Suprapubic skin (tissue), 4 donors: ENCODE measurements around the gene SLC9A9. TPM values are rescaled to one million over a fixed set of nuclear protein-coding genes. Genes with fewer than 3 reads are reported as not detected.

Experiments
- DNase-seq, 2 donors: peaks; one replicate each; pipeline ENCODE4 v3.0.0-alpha.2; 2019; ENCODE audit warnings: low spot score in 2 of 2
- H3K27ac ChIP-seq: fragments of 200-600 bp; sonication (generic); one replicate; pipeline ENCODE4 v1.5.1; 2019
- H3K27me3 ChIP-seq: fragments of 200-600 bp; sonication (generic); one replicate; pipeline ENCODE4 v1.5.1; 2019
- H3K36me3 ChIP-seq: fragments of 200-600 bp; sonication (generic); one replicate; pipeline ENCODE4 v1.5.1; 2019
- H3K4me1 ChIP-seq: fragments of 200-600 bp; sonication (generic); one replicate; pipeline ENCODE4 v1.5.1; 2019
- H3K4me3 ChIP-seq: fragments of 200-600 bp; sonication (generic); one replicate; pipeline ENCODE4 v1.5.1; 2019; ENCODE audit warnings: mild to moderate bottlenecking
- H3K9me3 ChIP-seq: fragments of 200-600 bp; sonication (generic); one replicate; pipeline ENCODE4 v1.5.1; 2019
- EP300 ChIP-seq: sonication (generic); formaldehyde crosslinking; IDR thresholded peaks from one replicate; pipeline ENCODE4 v1.6.1; 2017; ENCODE audit warnings: antibody characterized with exemption
- POLR2A ChIP-seq, 2 donors: fragments of 450-650 bp; IDR thresholded peaks; one replicate each; pipeline ENCODE4 v1.6.1; 2017; ENCODE audit warnings: antibody characterized with exemption in 2 of 2, mild to moderate bottlenecking in 2 of 2, moderate library complexity in 2 of 2
- POLR2AphosphoS5 ChIP-seq, 3 donors: sonication (generic); formaldehyde crosslinking; IDR thresholded peaks; one replicate each; pipeline ENCODE4 v1.6.1; 2017; ENCODE audit warnings: antibody characterized with exemption in 3 of 3
- WGBS: methylation state at CpG from one replicate; pipeline ENCODE4 v1.1.5; 2018; 5-methylcytosine and 5-hydroxymethylcytosine counted together
- total RNA-seq, 4 donors: library from RNA; depleted of rRNA; stranded (reverse); fragments of >200 nt; gene quantifications; one replicate each; pipeline ENCODE4 v1.1.0, GENCODE V29; 2016
- TF ChIP-seq, protein P1 (sequence below), 2 donors: fragments of 200-600 bp in 1 of 2; fragments of 450-650 bp in 1 of 2; sonication (generic) in 1 of 2; IDR thresholded peaks; one replicate each; pipeline ENCODE4 v1.5.1; 2016 to 2019; ENCODE audit warnings: antibody characterized with exemption in 2 of 2, mild to moderate bottlenecking in 1 of 2, moderate library complexity in 1 of 2

Gene SLC9A9
- total RNA-seq, 4 donors from 2014 or later = 16.6 to 51.0 (median 30.0) TPM

DNA sequence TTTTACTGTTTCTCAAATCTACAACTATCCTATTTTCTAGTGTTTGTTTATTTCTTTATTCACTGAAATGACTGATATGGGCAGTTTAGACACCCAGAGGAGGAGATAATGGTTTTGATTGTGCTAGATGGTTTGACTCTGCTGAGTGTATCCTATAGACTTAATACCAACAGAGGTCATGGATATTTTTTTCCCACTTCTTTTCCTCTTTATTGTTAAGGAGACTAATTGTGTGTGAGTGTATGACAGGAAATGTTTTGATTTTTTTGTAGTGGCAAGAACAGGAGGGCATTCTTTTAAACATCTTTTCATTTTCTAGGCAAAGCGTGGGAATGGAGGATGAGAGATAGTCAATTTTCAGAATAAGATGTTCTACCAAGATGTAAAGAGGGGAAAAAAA lies 505.2 kb downstream of the SLC9A9 start:
- no peaks in the 10 kb centered on the region for H3K27me3 ChIP-seq
- TF ChIP-seq, protein P1, sequence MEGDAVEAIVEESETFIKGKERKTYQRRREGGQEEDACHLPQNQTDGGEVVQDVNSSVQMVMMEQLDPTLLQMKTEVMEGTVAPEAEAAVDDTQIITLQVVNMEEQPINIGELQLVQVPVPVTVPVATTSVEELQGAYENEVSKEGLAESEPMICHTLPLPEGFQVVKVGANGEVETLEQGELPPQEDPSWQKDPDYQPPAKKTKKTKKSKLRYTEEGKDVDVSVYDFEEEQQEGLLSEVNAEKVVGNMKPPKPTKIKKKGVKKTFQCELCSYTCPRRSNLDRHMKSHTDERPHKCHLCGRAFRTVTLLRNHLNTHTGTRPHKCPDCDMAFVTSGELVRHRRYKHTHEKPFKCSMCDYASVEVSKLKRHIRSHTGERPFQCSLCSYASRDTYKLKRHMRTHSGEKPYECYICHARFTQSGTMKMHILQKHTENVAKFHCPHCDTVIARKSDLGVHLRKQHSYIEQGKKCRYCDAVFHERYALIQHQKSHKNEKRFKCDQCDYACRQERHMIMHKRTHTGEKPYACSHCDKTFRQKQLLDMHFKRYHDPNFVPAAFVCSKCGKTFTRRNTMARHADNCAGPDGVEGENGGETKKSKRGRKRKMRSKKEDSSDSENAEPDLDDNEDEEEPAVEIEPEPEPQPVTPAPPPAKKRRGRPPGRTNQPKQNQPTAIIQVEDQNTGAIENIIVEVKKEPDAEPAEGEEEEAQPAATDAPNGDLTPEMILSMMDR (IDR thresholded peaks at IDR 0.05) = no peak
- TF ChIP-seq POLR2AphosphoS5 (IDR thresholded peaks at IDR 0.05) (no peak), POLR2A (IDR thresholded peaks at IDR 0.05) (no peak), EP300 (no peak)
- H3K4me1 ChIP-seq = no peaks in the 10 kb centered on the region
- H3K36me3 ChIP-seq = no peaks in the 10 kb centered on the region
- H3K4me3 ChIP-seq = no peak overlapping the region
- 92% methylated on average over 1 of the region's 1 CpG for WGBS
- no peaks in the 10 kb centered on the region for H3K9me3 ChIP-seq
- DNase-seq = no peak
- H3K27ac ChIP-seq = no peak overlapping the region

DNA sequence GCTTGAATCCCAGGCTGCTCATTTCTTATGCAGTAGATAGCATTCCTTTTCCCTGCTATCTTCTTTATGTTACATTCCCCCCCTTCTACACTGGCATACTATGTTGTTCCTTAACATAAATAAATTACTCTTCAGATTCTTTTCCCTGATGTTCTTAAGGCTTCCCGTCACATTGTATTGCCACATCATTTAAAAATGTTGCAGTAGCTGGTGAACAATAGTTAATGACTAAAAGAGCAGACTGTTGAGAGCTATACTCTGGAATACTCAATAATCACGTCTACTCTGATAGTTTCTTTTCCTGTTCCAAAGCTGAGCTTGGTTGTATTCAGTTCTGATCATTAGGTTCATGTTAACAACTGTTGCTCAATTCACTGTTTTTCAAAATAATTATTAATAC lies 508.8 kb downstream of the SLC9A9 start:
- DNase-seq = no peak
- no peak for TF ChIP-seq POLR2A (IDR thresholded peaks at IDR 0.05)
- TF ChIP-seq, protein P1 (IDR thresholded peaks at IDR 0.05) = no peak
- no peak for TF ChIP-seq POLR2AphosphoS5 (IDR thresholded peaks at IDR 0.05)
- TF ChIP-seq EP300 = no peak
- 93% methylated on average over 2 of the region's 2 CpGs for WGBS
- Histone ChIP-seq H3K27ac (no peak overlapping the region), H3K36me3 (no peaks in the 10 kb centered on the region), H3K4me1 (no peaks in the 10 kb centered on the region), H3K27me3 (no peaks in the 10 kb centered on the region), H3K4me3 (no peak overlapping the region), H3K9me3 (no peaks in the 10 kb centered on the region)

DNA sequence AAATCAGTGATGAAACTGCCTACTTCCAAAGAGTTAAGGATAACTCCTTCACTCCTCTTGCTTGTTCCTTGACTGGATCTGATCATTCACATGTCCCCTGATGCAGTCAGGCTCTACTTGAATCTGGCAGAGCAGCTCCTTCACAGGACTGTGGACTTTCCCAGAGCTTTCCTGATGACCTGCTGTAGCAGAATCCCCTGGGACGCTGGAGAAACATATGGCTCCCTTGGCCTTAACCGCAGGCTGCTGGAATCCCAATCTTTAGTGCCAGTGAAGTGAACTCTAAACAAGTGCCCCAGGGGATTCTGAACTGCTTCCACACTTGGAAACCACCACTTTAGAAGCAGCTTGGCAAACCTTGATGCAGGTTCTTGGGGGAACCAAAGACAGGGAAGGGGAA lies 510.9 kb downstream of the SLC9A9 start:
- no peaks in the 10 kb centered on the region for H3K9me3 ChIP-seq
- no peaks in the 10 kb centered on the region for H3K4me1 ChIP-seq
- no peak overlapping the region for H3K27ac ChIP-seq
- TF ChIP-seq POLR2A (IDR thresholded peaks at IDR 0.05) = no peak
- TF ChIP-seq, protein P1 (IDR thresholded peaks at IDR 0.05) = no peak
- TF ChIP-seq POLR2AphosphoS5 (IDR thresholded peaks at IDR 0.05) = no peak
- no peak for TF ChIP-seq EP300
- no peak overlapping the region for H3K4me3 ChIP-seq
- no peaks in the 10 kb centered on the region for H3K36me3 ChIP-seq
- WGBS = 68% methylated on average over 2 of the region's 2 CpGs
- DNase-seq = no peak
- H3K27me3 ChIP-seq = no peaks in the 10 kb centered on the region

DNA sequence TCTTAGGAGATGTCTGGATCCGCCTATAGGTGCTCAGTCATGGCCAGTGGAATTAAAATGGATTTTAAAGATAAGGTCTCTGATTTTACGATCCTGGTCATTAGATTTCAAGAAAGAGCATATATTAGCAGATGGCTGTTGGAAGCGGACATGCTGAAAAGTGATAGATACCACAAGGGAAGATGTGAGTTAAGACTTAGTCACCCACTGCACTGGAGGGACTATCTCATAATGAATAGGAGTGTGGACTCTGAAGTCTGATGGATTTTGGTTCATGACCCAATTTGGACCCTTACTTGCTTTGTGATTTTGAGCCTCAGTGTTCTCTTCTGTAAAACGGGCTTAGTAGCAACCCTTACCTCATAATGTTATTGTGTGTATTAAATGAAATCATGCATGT lies 514.0 kb downstream of the SLC9A9 start:
- 94% methylated on average over 4 of the region's 4 CpGs for WGBS
- DNase-seq = no peak
- H3K27ac ChIP-seq = no peak overlapping the region
- no peaks in the 10 kb centered on the region for H3K9me3 ChIP-seq
- H3K27me3 ChIP-seq = no peaks in the 10 kb centered on the region
- no peak overlapping the region for H3K4me3 ChIP-seq
- TF ChIP-seq POLR2AphosphoS5 (IDR thresholded peaks at IDR 0.05) (no peak), EP300 (no peak), POLR2A (IDR thresholded peaks at IDR 0.05) (no peak)
- TF ChIP-seq, protein P1 (IDR thresholded peaks at IDR 0.05) = no peak
- H3K4me1 ChIP-seq = peaks cover 11% of the 10 kb centered on the region
- no peaks in the 10 kb centered on the region for H3K36me3 ChIP-seq

DNA sequence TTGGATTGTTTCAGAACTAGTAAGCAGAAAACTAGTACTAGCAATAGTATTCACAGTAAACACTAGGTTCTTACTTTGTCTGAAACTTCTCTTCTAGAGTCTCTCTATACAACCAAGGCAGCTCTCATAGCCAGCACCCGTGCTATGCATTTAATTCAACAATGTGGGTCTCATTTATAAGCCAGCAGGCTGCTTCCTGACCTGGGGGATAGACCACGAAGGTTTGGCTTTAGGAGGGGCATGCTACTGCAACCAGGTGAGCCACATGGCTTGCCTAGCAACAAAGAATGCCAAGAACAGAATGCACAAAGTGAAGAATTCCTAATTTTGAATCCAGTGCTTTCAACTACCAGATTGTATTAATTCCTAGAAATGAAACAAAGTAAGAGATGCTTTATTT lies 514.9 kb downstream of the SLC9A9 start:
- Histone ChIP-seq H3K4me1 (peaks cover 11% of the 10 kb centered on the region), H3K36me3 (no peaks in the 10 kb centered on the region), H3K27ac (no peak overlapping the region), H3K4me3 (no peak overlapping the region), H3K9me3 (no peaks in the 10 kb centered on the region), H3K27me3 (no peaks in the 10 kb centered on the region)
- no peak for TF ChIP-seq EP300
- DNase-seq = no peak
- 81% methylated on average over 2 of the region's 2 CpGs for WGBS

DNA sequence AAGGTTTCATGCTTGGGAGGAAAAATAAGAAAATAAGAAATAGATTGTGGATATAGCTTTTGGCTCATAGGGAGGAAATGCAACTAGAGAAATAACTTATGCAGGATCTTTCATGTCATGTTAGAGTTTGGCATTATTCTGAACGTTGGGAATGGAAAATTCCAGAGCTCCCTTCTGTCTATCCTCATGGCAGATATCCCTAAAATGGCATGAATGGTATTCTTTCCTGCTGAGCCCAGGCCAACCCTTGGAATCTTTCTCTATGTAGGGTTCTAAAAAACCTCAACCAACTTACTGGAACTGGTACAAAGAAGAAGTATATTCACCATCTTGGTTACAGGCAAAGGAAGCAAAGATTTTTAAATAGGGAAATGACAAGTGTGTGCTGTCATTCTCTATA lies 516.2 kb downstream of the SLC9A9 start:
- TF ChIP-seq POLR2AphosphoS5 (IDR thresholded peaks at IDR 0.05) (no peak), EP300 (no peak), POLR2A (IDR thresholded peaks at IDR 0.05) (no peak)
- TF ChIP-seq, protein P1 (IDR thresholded peaks at IDR 0.05) = no peak
- DNase-seq = no peak
- Histone ChIP-seq H3K27me3 (no peaks in the 10 kb centered on the region), H3K4me1 (peaks cover 11% of the 10 kb centered on the region), H3K27ac (no peak overlapping the region), H3K4me3 (no peak overlapping the region), H3K36me3 (no peaks in the 10 kb centered on the region), H3K9me3 (no peaks in the 10 kb centered on the region)
- 8% methylated on average over 1 of the region's 1 CpG for WGBS
